ENCODE results near the gene DHH. TPM values are rescaled to one million over a fixed set of nuclear protein-coding genes. Genes with fewer than 3 reads are reported as not detected.

DHH gene
- total and polyA plus RNA-seq, 7 experiments from 2014 or later: 0.24 to 0.91 (median 0.76) TPM; not detected in 2

- CTCF ChIA-PET: no interaction called here
- intact Hi-C loops (cut with micrococcal nuclease): loop anchor here (2.0 to 10.0 kb wide), 5 partner anchors 70 to 681 kb away; partner anchors contain the start of genes TMBIM6 (in 1 of the 2), TUBA1A (in 1 of the 2), TUBA1B (in 1 of the 2) and TUBA1C (in 1 of the 2)
- peaks cover 37 to 48% (median 44%) of the 10 kb centered on the region in 7 donors for H3K4me1 Mint-ChIP-seq
Measured at GRCh38 chr12:49061157-49061650, 33.4 kb downstream of the DHH start.

GRCh38 chr12:49060237-49061156, 34.1 kb downstream of the DHH start, which contains the start of gene KMT2D:
Gene KMT2D, minus strand, starts transcription at chr12:49060794. Its CDS starts 5,470 bp downstream, at chr12:49055324.
- H3K27ac Mint-ChIP-seq: peak within 1 kb of the TSS; percentile 90 to 99 (median 97)
- ATAC-seq (peak; percentile 86), DNase-seq (peak; percentile 80 to 94 (median 91))
- Histone ChIP-seq H3K27me3 (ENCODE audit: control insufficient read depth in 2 of 2, insufficient read depth in 2 of 2, low read length in 2 of 2) (no peaks in the 10 kb centered on the region), H3K9me3 (ENCODE audit: control insufficient read depth in 2 of 3, low read length in 3 of 3) (no peaks in the 10 kb centered on the region), H3K36me3 (ENCODE audit: control insufficient read depth in 2 of 3, insufficient read depth in 3 of 3, low read length in 3 of 3) (peaks cover 0 to 7% (median 0%) of the 10 kb centered on the region in 3 experiments), H3K4me1 (ENCODE audit: control insufficient read depth in 2 of 2, insufficient read depth in 2 of 2, low read length in 2 of 2) (peaks cover 38 to 40% of the 10 kb centered on the region in 2 donors), H3K27ac (ENCODE audit: low read depth, low read length) (peak within 1 kb of the TSS; percentile 87), H3K4me3 (ENCODE audit: low read length) (peak within 1 kb of the TSS; percentile 87)
- H3K4me1 Mint-ChIP-seq: peaks cover 44 to 55% (median 51%) of the 10 kb centered on the region in 7 donors
- intact Hi-C loops (cut with micrococcal nuclease): loop anchor here (1.0 to 10.0 kb wide), 11 partner anchors 9 to 682 kb away; partner anchors contain the start of genes PRKAG1 (in 2 of the 2), RHEBL1 (in 2 of the 2), TUBA1A (in 2 of the 2) and LMBR1L (in 1 of the 2)
- no peaks in the 10 kb centered on the region for H3K27me3 Mint-ChIP-seq
- peaks cover 0 to 4% (median 0%) of the 10 kb centered on the region in 5 donors for H3K36me3 Mint-ChIP-seq
- peak within 1 kb of the TSS; percentile 91 to 98 (median 95) for H3K4me3 Mint-ChIP-seq
- H3K9me3 Mint-ChIP-seq: peaks cover 0 to 6% (median 0%) of the 10 kb centered on the region in 11 donors
- POLR2A ChIA-PET: interaction anchor here (0.6 to 3.3 kb wide), 6 partner anchors 9 to 134 kb away, joined by 3 to 12 read pairs (median 4); partner anchors contain the start of genes RHEBL1 and TUBA1B
- CTCF ChIA-PET: interaction anchor here (0.9 kb wide), 1 partner anchor 10 kb away, joined by 3 read pairs; the partner anchor contains the start of gene RHEBL1

More at GRCh38 chr12:49061157-49061650, 33.4 kb downstream of the DHH start:
- Histone ChIP-seq H3K9me3 (ENCODE audit: control insufficient read depth in 2 of 3, low read length in 3 of 3) (no peaks in the 10 kb centered on the region), H3K4me1 (ENCODE audit: control insufficient read depth in 2 of 2, insufficient read depth in 2 of 2, low read length in 2 of 2) (peaks cover 31 to 33% of the 10 kb centered on the region in 2 donors), H3K36me3 (ENCODE audit: control insufficient read depth in 2 of 3, insufficient read depth in 3 of 3, low read length in 3 of 3) (peaks cover 0 to 7% (median 0%) of the 10 kb centered on the region in 3 experiments), H3K27me3 (ENCODE audit: control insufficient read depth in 2 of 2, insufficient read depth in 2 of 2, low read length in 2 of 2) (no peaks in the 10 kb centered on the region), H3K27ac (ENCODE audit: low read depth, low read length) (peak overlapping the region; percentile 87), H3K4me3 (ENCODE audit: low read length) (peak overlapping the region; percentile 87)
- ATAC-seq (no peak), DNase-seq (no peak)
- H3K36me3 Mint-ChIP-seq: peaks cover 0 to 2% (median 0%) of the 10 kb centered on the region in 5 donors
- peak overlapping the region; percentile 90 to 99 (median 97) for H3K27ac Mint-ChIP-seq
- H3K9me3 Mint-ChIP-seq: peaks cover 0 to 6% (median 0%) of the 10 kb centered on the region in 11 donors
- H3K27me3 Mint-ChIP-seq: no peaks in the 10 kb centered on the region
- POLR2A ChIA-PET: interaction anchor here (0.6 to 3.3 kb wide), 4 partner anchors 8 to 134 kb away, joined by 3 to 12 read pairs (median 4); partner anchors contain the start of genes RHEBL1 and TUBA1B
- H3K4me3 Mint-ChIP-seq: peak overlapping the region; percentile 91 to 98 (median 95)

GRCh38 chr12:49059299-49060171, 35.1 kb downstream of the DHH start:
- peaks cover 0 to 9% (median 0%) of the 10 kb centered on the region in 11 donors for H3K9me3 Mint-ChIP-seq
- Histone ChIP-seq H3K9me3 (ENCODE audit: control insufficient read depth in 2 of 3, low read length in 3 of 3) (no peaks in the 10 kb centered on the region), H3K27me3 (ENCODE audit: control insufficient read depth in 2 of 2, insufficient read depth in 2 of 2, low read length in 2 of 2) (no peaks in the 10 kb centered on the region), H3K4me1 (ENCODE audit: control insufficient read depth in 2 of 2, insufficient read depth in 2 of 2, low read length in 2 of 2) (peaks cover 47 to 49% of the 10 kb centered on the region in 2 donors), H3K4me3 (ENCODE audit: low read length) (peak overlapping the region; percentile 87), H3K27ac (ENCODE audit: low read depth, low read length) (peak overlapping the region; percentile 87), H3K36me3 (ENCODE audit: control insufficient read depth in 2 of 3, insufficient read depth in 3 of 3, low read length in 3 of 3) (peaks cover 0 to 13% (median 5%) of the 10 kb centered on the region in 3 experiments)
- POLR2A ChIA-PET: interaction anchor here (0.7 to 3.3 kb wide), 7 partner anchors 10 to 71 kb away, joined by 4 to 12 read pairs (median 4); partner anchors contain the start of genes RHEBL1 and TUBA1B
- CTCF ChIA-PET: interaction anchor here (0.7 to 0.9 kb wide), 3 partner anchors 11 to 81 kb away, joined by 3 to 4 read pairs (median 3); partner anchors contain the start of gene RHEBL1
- peak overlapping the region; percentile 79 to 98 (median 92) for H3K4me3 Mint-ChIP-seq
- intact Hi-C loops (cut with micrococcal nuclease): loop anchor here (1.0 to 10.0 kb wide), 12 partner anchors 10 to 683 kb away; partner anchors contain the start of genes PRKAG1 (in 2 of the 2), RHEBL1 (in 2 of the 2), TUBA1A (in 2 of the 2) and DDX23 (in 1 of the 2)
- no peaks in the 10 kb centered on the region for H3K27me3 Mint-ChIP-seq
- peak overlapping the region; percentile 62 to 96 (median 88) for H3K27ac Mint-ChIP-seq
- DNase-seq (peak in 3 of 9 donors; percentile 22 to 41 (median 23)), ATAC-seq (no peak)
- peaks cover 53 to 65% (median 60%) of the 10 kb centered on the region in 7 donors for H3K4me1 Mint-ChIP-seq
- H3K36me3 Mint-ChIP-seq: peaks cover 0 to 10% (median 0%) of the 10 kb centered on the region in 5 donors

GRCh38 chr12:49059045-49059298, 35.6 kb downstream of the DHH start:
- intact Hi-C loops (cut with micrococcal nuclease): loop anchor here in 1 of 2 donors (5.0 kb wide), 1 partner anchor 207 kb away; the partner anchor contains the start of gene DDX23
- CTCF ChIA-PET: interaction anchor here (0.7 to 0.9 kb wide), 3 partner anchors 30 to 80 kb away, joined by 3 to 4 read pairs (median 3); no protein-coding TSS in a partner anchor
- Histone ChIP-seq H3K4me3 (ENCODE audit: low read length) (peak overlapping the region; percentile 87), H3K9me3 (ENCODE audit: control insufficient read depth in 2 of 3, low read length in 3 of 3) (no peaks in the 10 kb centered on the region), H3K4me1 (ENCODE audit: control insufficient read depth in 2 of 2, insufficient read depth in 2 of 2, low read length in 2 of 2) (peaks cover 47 to 49% of the 10 kb centered on the region in 2 donors), H3K27me3 (ENCODE audit: control insufficient read depth in 2 of 2, insufficient read depth in 2 of 2, low read length in 2 of 2) (no peaks in the 10 kb centered on the region), H3K36me3 (ENCODE audit: control insufficient read depth in 2 of 3, insufficient read depth in 3 of 3, low read length in 3 of 3) (peaks cover 0 to 19% (median 7%) of the 10 kb centered on the region in 3 experiments), H3K27ac (ENCODE audit: low read depth, low read length) (peak overlapping the region; percentile 87)
- ATAC-seq (no peak), DNase-seq (no peak)
- POLR2A ChIA-PET: interaction anchor here (1.4 to 3.3 kb wide), 4 partner anchors 11 to 72 kb away, joined by 4 to 12 read pairs (median 9); partner anchors contain the start of genes RHEBL1 and TUBA1B
- H3K36me3 Mint-ChIP-seq: peaks cover 0 to 9% (median 0%) of the 10 kb centered on the region in 5 donors
- peaks cover 0 to 9% (median 0%) of the 10 kb centered on the region in 11 donors for H3K9me3 Mint-ChIP-seq
- H3K4me3 Mint-ChIP-seq: peak overlapping the region; percentile 79 to 98 (median 92)
- H3K4me1 Mint-ChIP-seq: peaks cover 53 to 65% (median 61%) of the 10 kb centered on the region in 7 donors
- no peaks in the 10 kb centered on the region for H3K27me3 Mint-ChIP-seq
- peak overlapping the region; percentile 62 to 96 (median 88) for H3K27ac Mint-ChIP-seq

- ChIA-PET POLR2A (interaction anchor here (0.5 to 3.3 kb wide), 7 partner anchors 10 to 222 kb away, joined by 3 to 12 read pairs (median 4); partner anchors contain the start of genes RHEBL1 and TUBA1B), CTCF (interaction anchor here (0.8 to 0.9 kb wide), 2 partner anchors 31 to 37 kb away, joined by 3 to 4 read pairs; no protein-coding TSS in a partner anchor)
- peak overlapping the region; percentile 87 for H3K27ac ChIP-seq (ENCODE audit: low read depth, low read length)
Measured at GRCh38 chr12:49058366-49059044, 36.1 kb downstream of the DHH start.

More at GRCh38 chr12:49058366-49059044, 36.1 kb downstream of the DHH start:
- DNase-seq: no peak
- H3K36me3 Mint-ChIP-seq: peaks cover 0 to 10% (median 0%) of the 10 kb centered on the region in 5 donors
- H3K4me3 ChIP-seq (ENCODE audit: low read length): peak overlapping the region; percentile 87
- intact Hi-C loops (cut with micrococcal nuclease): loop anchor here in 1 of 2 donors (5.0 kb wide), 1 partner anchor 206 kb away; the partner anchor contains the start of gene DDX23
- H3K4me1 ChIP-seq (ENCODE audit: control insufficient read depth in 2 of 2, insufficient read depth in 2 of 2, low read length in 2 of 2): peaks cover 47 to 49% of the 10 kb centered on the region in 2 donors
- H3K36me3 ChIP-seq (ENCODE audit: control insufficient read depth in 2 of 3, insufficient read depth in 3 of 3, low read length in 3 of 3): peaks cover 0 to 23% (median 11%) of the 10 kb centered on the region in 3 experiments
- H3K9me3 Mint-ChIP-seq: peaks cover 0 to 9% (median 0%) of the 10 kb centered on the region in 11 donors
- peak overlapping the region; percentile 79 to 98 (median 92) for H3K4me3 Mint-ChIP-seq
- H3K27me3 ChIP-seq (ENCODE audit: control insufficient read depth in 2 of 2, insufficient read depth in 2 of 2, low read length in 2 of 2): no peaks in the 10 kb centered on the region
- H3K27ac Mint-ChIP-seq: peak overlapping the region; percentile 62 to 96 (median 88)
- H3K27me3 Mint-ChIP-seq: no peaks in the 10 kb centered on the region
- peaks cover 52 to 67% (median 59%) of the 10 kb centered on the region in 7 donors for H3K4me1 Mint-ChIP-seq
- no peaks in the 10 kb centered on the region for H3K9me3 ChIP-seq (ENCODE audit: control insufficient read depth in 2 of 3, low read length in 3 of 3)
- ATAC-seq: no peak

All from naive thymus-derived CD4-positive, alpha-beta T cell (primary cell).